ENCODE data around the gene CMTM8. TPM values are rescaled to one million over a fixed set of nuclear protein-coding genes. Genes with fewer than 3 reads are reported as not detected.
A peak's percentile ranks its signal among the peaks of the same experiment; 100 is the strongest.

The CMTM8 gene
- total RNA-seq, 6 experiments from 2014 or later = 13.3 to 27.1 (median 20.9) TPM

DNA sequence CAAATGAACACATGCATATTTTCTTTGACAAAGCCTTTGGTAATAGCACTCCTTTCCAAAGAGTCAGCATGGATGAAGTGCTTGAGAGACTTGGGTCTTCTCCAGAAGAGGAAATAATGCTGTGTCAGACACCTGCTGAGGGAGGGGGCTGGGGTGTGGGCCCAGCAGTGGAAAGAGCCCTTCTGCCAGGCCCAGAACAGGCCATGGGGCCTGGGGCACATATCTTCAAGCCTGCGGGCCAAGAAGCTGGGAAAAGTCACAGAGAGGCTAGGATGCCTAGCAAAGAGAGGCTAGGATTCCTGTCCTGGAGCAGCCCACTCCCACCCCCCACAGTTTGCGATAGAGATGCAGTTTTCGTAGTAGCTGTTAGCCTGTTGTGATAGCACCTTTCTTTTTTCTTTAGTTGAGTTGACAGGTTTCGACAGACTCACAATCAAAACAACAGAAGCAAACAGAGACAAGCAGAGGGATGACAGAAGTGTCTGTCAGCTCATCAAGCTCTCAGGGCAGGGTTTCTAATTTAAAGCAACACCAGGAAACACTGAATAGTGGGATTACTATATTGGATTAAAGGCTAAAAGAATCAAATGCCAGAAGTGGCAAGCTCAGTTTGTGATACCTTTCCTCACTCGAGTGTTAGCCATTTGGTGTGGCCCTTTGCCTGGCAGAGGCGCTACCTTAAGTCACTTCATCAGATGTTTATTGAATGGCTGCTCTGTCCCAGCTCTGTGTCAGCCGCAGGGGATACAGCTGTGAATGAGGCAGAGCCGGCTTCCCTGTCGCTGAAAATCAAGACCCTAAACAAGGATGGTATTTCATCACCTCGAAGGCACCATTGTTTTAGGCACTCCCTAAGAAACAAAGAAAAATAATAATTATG lies 172.1 kb downstream of the CMTM8 start:
- Histone ChIP-seq H3K4me3 (no peak overlapping the region), H3K27me3 (no peaks in the 10 kb centered on the region), H3K27ac (no peak overlapping the region), H3K36me3 (no peaks in the 10 kb centered on the region), H3K4me1 (peaks cover 0 to 4% (median 0%) of the 10 kb centered on the region in 4 donors), H3K9me3 (no peaks in the 10 kb centered on the region)
- DNase-seq (no peak), ATAC-seq (no peak)
- TF ChIP-seq POLR2A (IDR thresholded peaks at IDR 0.05) = no peak
- no peak for TF ChIP-seq CTCF (IDR thresholded peaks at IDR 0.05)
- intact Hi-C loops (cut with DNase I) = no loop called here
- WGBS (ENCODE audit: insufficient coverage, low coverage, low lambda C conversion rate, missing lambda C conversion rate) = 80% methylated on average over 9 of the region's 10 CpGs

DNA sequence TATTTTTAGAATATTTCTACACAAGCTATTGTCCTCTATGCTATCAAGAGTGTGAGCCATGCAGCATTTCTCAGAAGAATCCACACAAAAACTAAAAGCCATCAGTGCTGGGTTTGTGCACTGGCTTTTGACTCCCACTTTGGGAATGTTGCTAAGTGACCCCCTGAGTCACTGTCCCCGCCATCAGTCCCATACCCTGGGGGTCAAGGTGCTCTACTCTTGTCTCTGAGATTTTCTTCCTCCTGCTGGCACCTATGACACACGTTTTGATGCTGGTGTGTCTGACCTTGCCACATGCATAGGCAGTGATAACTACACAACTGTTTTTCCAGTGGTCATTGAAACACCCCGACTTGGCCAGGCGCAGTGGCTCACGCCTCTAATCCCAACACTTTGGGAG lies 173.0 kb downstream of the CMTM8 start:
- 77% methylated on average over 4 of the region's 5 CpGs for WGBS (ENCODE audit: insufficient coverage, low coverage, low lambda C conversion rate, missing lambda C conversion rate)
- no peak for ATAC-seq
- intact Hi-C loops (cut with DNase I) = no loop called here

GRCh38 chr3:32412887-32413286 lies 174.4 kb downstream of the CMTM8 start:
- ATAC-seq (no peak), DNase-seq (no peak)
- no peaks in the 10 kb centered on the region for H3K9me3 ChIP-seq
- H3K4me3 ChIP-seq = no peak overlapping the region
- H3K4me1 ChIP-seq = peaks cover 0 to 4% (median 0%) of the 10 kb centered on the region in 4 donors
- no peaks in the 10 kb centered on the region for H3K27me3 ChIP-seq
- no peak for TF ChIP-seq CTCF (IDR thresholded peaks at IDR 0.05)
- no peak for TF ChIP-seq POLR2A (IDR thresholded peaks at IDR 0.05)
- WGBS (ENCODE audit: insufficient coverage, low coverage, low lambda C conversion rate, missing lambda C conversion rate) = 94% methylated on average over 3 of the region's 3 CpGs
- no peaks in the 10 kb centered on the region for H3K36me3 ChIP-seq
- no peak overlapping the region for H3K27ac ChIP-seq
- intact Hi-C loops (cut with DNase I) = no loop called here

More for the DNA sequence above, 173.0 kb downstream of the CMTM8 start:
- no peaks in the 10 kb centered on the region for H3K36me3 ChIP-seq
- no peak overlapping the region for H3K4me3 ChIP-seq
- no peak overlapping the region for H3K27ac ChIP-seq
- H3K4me1 ChIP-seq = peaks cover 0 to 4% (median 0%) of the 10 kb centered on the region in 4 donors
- DNase-seq = no peak
- H3K9me3 ChIP-seq = no peaks in the 10 kb centered on the region
- H3K27me3 ChIP-seq = no peaks in the 10 kb centered on the region
- no peak for TF ChIP-seq POLR2A (IDR thresholded peaks at IDR 0.05)
- no peak for TF ChIP-seq CTCF (IDR thresholded peaks at IDR 0.05)

- 68% methylated on average over 5 of the region's 10 CpGs for WGBS (ENCODE audit: insufficient coverage, low coverage, low lambda C conversion rate, missing lambda C conversion rate)
- H3K27ac ChIP-seq = peak overlapping the region in 2 of 3 donors; percentile 3 to 14
- intact Hi-C loops (cut with DNase I) = no loop called here
- no peaks in the 10 kb centered on the region for H3K36me3 ChIP-seq
- no peak for TF ChIP-seq CTCF (IDR thresholded peaks at IDR 0.05)
- no peak for TF ChIP-seq POLR2A (IDR thresholded peaks at IDR 0.05)
- no peak for ATAC-seq
- DNase-seq = no peak
- no peak overlapping the region for H3K4me3 ChIP-seq
- no peaks in the 10 kb centered on the region for H3K9me3 ChIP-seq
- H3K4me1 ChIP-seq = peaks cover 0 to 4% (median 0%) of the 10 kb centered on the region in 4 donors
- no peaks in the 10 kb centered on the region for H3K27me3 ChIP-seq
Observed at GRCh38 chr3:32413845-32414521, 175.5 kb downstream of the CMTM8 start.

Data from right lobe of liver (tissue), 6 donors.